CD4-positive, alpha-beta memory T cell (primary cell): Measurements from ENCODE around the gene MLXIPL. TPM values are rescaled to one million over a fixed set of nuclear protein-coding genes. Genes with fewer than 3 reads are reported as not detected.
"Not testable (repeated sequence)": the region's sequence is repeated elsewhere in the genome, so short reads cannot be mapped to it uniquely, and the experiment has no call there.

Experiments
- CTCF ChIA-PET: fragments of 350-600 bp; sonication (Branson Sonifier 250); formaldehyde crosslinking; loops from one replicate; lab custom pipeline; 2021; ENCODE audit warnings: inconsistent platforms; ENCODE audit not compliant: partially characterized antibody; lab: Charles Lee
- POLR2A ChIA-PET: fragments of 350-600 bp; sonication (Branson Sonifier 250); formaldehyde crosslinking; loops from one replicate; lab custom pipeline; 2021; ENCODE audit not compliant: partially characterized antibody; lab: Charles Lee
- DNase-seq, 5 donors: peaks; one replicate each; pipeline versions ENCODE4 v3.0.0 to v3.0.0-alpha.2; 2020 to 2022; ENCODE audit warnings: mixed read lengths in 1 of 5
- H3K27ac ChIP-seq: one replicate; pipeline ENCODE4 v1.7.0; 2013; ENCODE audit warnings: low read depth, low read length
- H3K27me3 ChIP-seq: 2 replicates; pipeline ENCODE4 v1.7.0; 2013; ENCODE audit warnings: mild to moderate bottlenecking, low read length, moderate library complexity; ENCODE audit not compliant: insufficient read depth
- H3K36me3 ChIP-seq: 2 replicates; pipeline ENCODE4 v1.7.0; 2013; ENCODE audit warnings: mild to moderate bottlenecking, low read length, moderate library complexity; ENCODE audit not compliant: insufficient read depth
- H3K4me1 ChIP-seq: 2 replicates; pipeline ENCODE4 v1.7.0; 2013; ENCODE audit warnings: mild to moderate bottlenecking, low read length, moderate library complexity; ENCODE audit not compliant: insufficient read depth
- H3K4me3 ChIP-seq, 2 donors: one replicate each; pipeline ENCODE4 v1.7.0; 2013; ENCODE audit warnings: low read length in 2 of 2, mild to moderate bottlenecking in 1 of 2
- H3K9me3 ChIP-seq, 2 donors: one replicate each; pipeline ENCODE4 v1.7.0; 2013; ENCODE audit warnings: low read length in 2 of 2, control low read depth in 1 of 2; ENCODE audit not compliant: control insufficient read depth in 1 of 2
- H3K27ac Mint-ChIP-seq, 7 donors: one replicate each; pipeline ENCODE4 v1.8.0; 2020 to 2021; ENCODE audit warnings: mixed read lengths in 7 of 7, mild to moderate bottlenecking in 6 of 7, inconsistent platforms in 3 of 7, moderate library complexity in 3 of 7
- H3K27me3 Mint-ChIP-seq, 2 donors: one replicate each; pipeline ENCODE4 v1.8.0; 2020 to 2021; ENCODE audit warnings: mixed read lengths in 2 of 2
- H3K36me3 Mint-ChIP-seq, 2 donors: one replicate each; pipeline ENCODE4 v1.8.0; 2020 to 2021; ENCODE audit warnings: mixed read lengths in 2 of 2, inconsistent platforms in 1 of 2, mild to moderate bottlenecking in 1 of 2
- H3K4me1 Mint-ChIP-seq, 4 donors: one replicate each; pipeline ENCODE4 v1.8.0; 2020 to 2021; ENCODE audit warnings: mixed read lengths in 4 of 4, mild to moderate bottlenecking in 1 of 4
- H3K4me3 Mint-ChIP-seq, 8 donors: one replicate each; pipeline ENCODE4 v1.8.0; 2020 to 2021; ENCODE audit warnings: mixed read lengths in 8 of 8, mild to moderate bottlenecking in 7 of 8, moderate library complexity in 6 of 8, inconsistent platforms in 3 of 8
- H3K9me3 Mint-ChIP-seq, 8 donors: one replicate each; pipeline ENCODE4 v1.8.0; 2020 to 2021; ENCODE audit warnings: mixed read lengths in 8 of 8, mild to moderate bottlenecking in 5 of 8, inconsistent platforms in 3 of 8, moderate library complexity in 1 of 8
- intact Hi-C: fragments of 100-400 bp; cut with micrococcal nuclease; formaldehyde crosslinking; loops from one replicate; pipeline ENCODE4 v1.15.1; 2023
- polyA plus RNA-seq, 2 donors: library from polyadenylated mRNA; unstranded; fragments of 300-500 nt; fragmentation: Illumina TruSeq; gene quantifications; one replicate each; pipeline ENCODE4 v1.2.3, GENCODE V29; 2021
- total RNA-seq, 2 experiments: library from RNA; stranded (reverse); gene quantifications; one replicate each; pipeline ENCODE4 v1.2.3, GENCODE V29; 2021

Gene MLXIPL
- total and polyA plus RNA-seq, 4 experiments from 2014 or later, result not detected

DNA sequence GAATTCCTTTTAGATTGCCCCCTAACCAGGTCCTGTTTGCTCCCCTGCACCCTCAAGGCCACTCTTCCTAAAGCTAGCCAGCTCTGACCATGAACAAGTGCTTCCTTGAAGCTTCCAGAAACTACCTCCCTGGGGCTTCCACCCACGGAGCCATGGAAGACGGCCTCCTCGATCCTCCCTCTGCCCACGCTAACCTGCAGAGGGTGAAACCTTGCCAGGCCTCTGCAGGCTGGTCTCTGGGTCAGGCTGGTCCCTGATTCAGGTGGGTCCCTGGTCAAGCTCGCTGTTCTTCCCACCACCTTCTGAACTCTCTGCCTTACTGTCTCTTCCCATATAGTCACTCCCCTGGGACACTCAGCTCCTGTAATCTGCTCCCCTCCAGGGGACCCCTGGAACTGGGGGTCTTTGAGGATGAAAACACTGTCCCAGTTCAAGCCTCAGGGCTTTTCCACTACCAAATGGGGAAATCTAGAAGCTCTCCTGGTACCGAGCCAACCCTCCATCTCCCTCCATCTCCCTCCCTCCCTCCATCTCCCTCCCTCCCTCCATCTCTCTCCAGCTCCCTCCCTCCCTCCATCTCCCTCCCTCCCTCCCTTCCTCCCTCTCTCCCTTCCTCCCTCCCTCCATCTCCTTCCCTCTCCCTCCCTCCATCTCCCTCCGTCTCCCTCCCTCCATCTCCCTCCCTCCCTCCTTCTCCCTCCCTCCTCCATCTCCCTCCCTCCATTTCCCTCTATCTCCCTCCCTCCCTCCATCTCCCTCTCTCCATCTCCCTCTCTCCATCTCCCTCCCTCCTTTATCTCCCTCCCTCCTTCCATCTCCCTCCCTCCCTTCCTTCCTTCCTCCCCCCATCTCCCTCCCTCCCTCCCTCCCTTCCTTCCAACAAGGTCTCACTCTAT lies 2.9 kb downstream of the MLXIPL start:
- H3K9me3 ChIP-seq, result no peaks in the 10 kb centered on the region
- peak overlapping the region in 1 of 7 donors; percentile 62 for H3K27ac Mint-ChIP-seq
- POLR2A ChIA-PET, result no interaction called here
- peaks cover 15% of the 10 kb centered on the region for H3K27me3 ChIP-seq
- H3K27ac ChIP-seq, result no peak overlapping the region
- peaks cover 14 to 21% of the 10 kb centered on the region in 2 donors for H3K27me3 Mint-ChIP-seq
- CTCF ChIA-PET, result interaction anchor here (2.9 kb wide), 1 partner anchor 15 kb away, joined by 9 read pairs; no protein-coding TSS in a partner anchor
- no peak overlapping the region for H3K4me3 Mint-ChIP-seq
- H3K4me1 ChIP-seq, result peaks cover 17% of the 10 kb centered on the region
- H3K36me3 Mint-ChIP-seq, result no peaks in the 10 kb centered on the region
- H3K4me3 ChIP-seq, result no peak overlapping the region
- DNase-seq, result no peak
- intact Hi-C loops, result no loop called here
- no peaks in the 10 kb centered on the region for H3K9me3 Mint-ChIP-seq
- no peaks in the 10 kb centered on the region for H3K36me3 ChIP-seq
- H3K4me1 Mint-ChIP-seq, result peaks cover 2 to 12% (median 4%) of the 10 kb centered on the region in 4 donors

DNA sequence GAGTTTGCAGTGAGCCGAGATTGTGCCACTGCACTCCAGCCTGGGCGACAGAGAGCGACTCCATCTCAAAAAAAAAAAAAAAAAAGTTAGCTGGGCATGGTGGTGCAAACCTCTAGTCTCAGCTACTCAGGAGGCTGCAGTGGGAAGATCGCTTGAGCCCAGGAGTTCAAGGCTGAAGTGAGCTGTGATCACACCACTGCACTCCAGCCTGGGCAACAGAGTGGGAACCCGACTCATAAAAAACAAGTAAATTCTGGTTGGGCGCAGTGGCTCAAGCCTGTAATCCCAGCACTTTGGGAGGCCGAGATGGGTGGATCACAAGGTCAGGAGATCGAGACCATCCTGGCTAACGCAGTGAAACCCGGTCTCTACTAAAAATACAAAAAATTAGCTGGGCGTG lies 4.9 kb downstream of the MLXIPL start:
- CTCF ChIA-PET, result interaction anchor here (1.1 to 2.9 kb wide), 2 partner anchors 10 to 13 kb away, joined by 3 to 9 read pairs; no protein-coding TSS in a partner anchor
- H3K9me3 Mint-ChIP-seq, POLR2A ChIA-PET, H3K27ac ChIP-seq, H3K36me3 ChIP-seq, H3K9me3 ChIP-seq, DNase-seq, H3K4me3 Mint-ChIP-seq, H3K4me3 ChIP-seq, H3K27ac Mint-ChIP-seq, intact Hi-C loops, H3K36me3 Mint-ChIP-seq: not testable (repeated sequence)
- Mint-ChIP-seq H3K27me3 (peaks cover 15 to 18% of the 10 kb centered on the region in 2 donors), H3K4me1 (peaks cover 2 to 12% (median 4%) of the 10 kb centered on the region in 4 donors)
- H3K27me3 ChIP-seq, result peaks cover 10% of the 10 kb centered on the region
- H3K4me1 ChIP-seq, result peaks cover 16% of the 10 kb centered on the region

DNA sequence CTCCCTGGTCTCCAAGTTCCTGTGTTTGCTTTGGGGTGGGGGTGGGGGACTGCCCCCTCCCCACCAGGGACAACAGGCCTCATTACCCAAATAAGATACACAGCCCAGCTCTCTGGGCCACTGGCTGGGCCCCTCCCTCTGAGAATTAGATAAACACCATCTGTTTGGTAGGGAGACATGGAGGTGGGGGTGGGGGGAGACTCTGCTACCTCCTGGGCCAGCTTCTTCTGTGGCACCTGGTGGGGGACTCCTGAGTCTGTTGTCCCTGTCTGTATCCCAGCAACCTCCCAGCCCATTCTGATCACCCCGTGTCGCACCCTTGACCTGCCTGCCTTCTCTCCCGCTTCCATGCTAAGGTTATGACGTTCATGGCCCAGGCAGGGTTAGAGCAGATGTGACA lies 5.8 kb downstream of the MLXIPL start:
- intact Hi-C loops, result no loop called here
- no peaks in the 10 kb centered on the region for H3K36me3 ChIP-seq
- peaks cover 17 to 18% of the 10 kb centered on the region in 2 donors for H3K27me3 Mint-ChIP-seq
- peaks cover 2 to 10% (median 3%) of the 10 kb centered on the region in 4 donors for H3K4me1 Mint-ChIP-seq
- no peaks in the 10 kb centered on the region for H3K9me3 Mint-ChIP-seq
- ChIA-PET POLR2A (no interaction called here), CTCF (interaction anchor here (3.8 kb wide), 1 partner anchor 12 kb away, joined by 19 read pairs; no protein-coding TSS in a partner anchor)
- H3K27me3 ChIP-seq, result peaks cover 7% of the 10 kb centered on the region
- H3K9me3 ChIP-seq, result no peaks in the 10 kb centered on the region
- no peak overlapping the region for H3K27ac ChIP-seq
- H3K4me3 ChIP-seq, result no peak overlapping the region
- no peak overlapping the region for H3K27ac Mint-ChIP-seq
- H3K4me1 ChIP-seq, result peaks cover 8% of the 10 kb centered on the region
- DNase-seq, result no peak
- no peaks in the 10 kb centered on the region for H3K36me3 Mint-ChIP-seq
- H3K4me3 Mint-ChIP-seq, result no peak overlapping the region

DNA sequence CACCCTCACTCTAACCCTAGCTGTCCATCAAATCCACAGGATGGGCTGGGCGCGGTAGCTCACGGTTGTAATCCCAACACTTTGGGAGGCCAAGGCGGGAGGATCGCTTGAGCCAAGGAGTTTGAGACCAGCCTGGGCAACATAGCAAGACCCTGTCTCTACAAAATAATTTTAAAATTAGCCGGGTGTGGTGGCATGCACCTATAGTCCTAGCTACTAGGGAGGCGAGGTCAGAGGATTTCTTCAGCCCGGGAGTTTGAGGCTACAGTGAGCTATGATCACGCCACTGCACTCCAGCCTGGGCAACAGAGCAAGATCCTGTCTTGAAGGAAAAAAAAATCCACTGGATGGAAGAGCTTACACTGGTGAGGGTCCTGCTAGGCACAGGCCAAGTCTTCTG lies 6.8 kb downstream of the MLXIPL start:
- H3K4me3 Mint-ChIP-seq, POLR2A ChIA-PET, intact Hi-C loops, H3K36me3 Mint-ChIP-seq, H3K27ac ChIP-seq, H3K9me3 Mint-ChIP-seq, H3K36me3 ChIP-seq, H3K9me3 ChIP-seq, H3K4me1 ChIP-seq, DNase-seq, H3K4me1 Mint-ChIP-seq, H3K27me3 ChIP-seq, H3K4me3 ChIP-seq: not testable (repeated sequence)
- H3K27ac Mint-ChIP-seq, result peak overlapping the region in 1 of 7 donors; percentile 43
- CTCF ChIA-PET, result interaction anchor here (0.7 to 3.8 kb wide), 3 partner anchors 11 to 108 kb away, joined by 3 to 19 read pairs (median 9); no protein-coding TSS in a partner anchor
- H3K27me3 Mint-ChIP-seq, result peaks cover 17 to 18% of the 10 kb centered on the region in 2 donors

DNA sequence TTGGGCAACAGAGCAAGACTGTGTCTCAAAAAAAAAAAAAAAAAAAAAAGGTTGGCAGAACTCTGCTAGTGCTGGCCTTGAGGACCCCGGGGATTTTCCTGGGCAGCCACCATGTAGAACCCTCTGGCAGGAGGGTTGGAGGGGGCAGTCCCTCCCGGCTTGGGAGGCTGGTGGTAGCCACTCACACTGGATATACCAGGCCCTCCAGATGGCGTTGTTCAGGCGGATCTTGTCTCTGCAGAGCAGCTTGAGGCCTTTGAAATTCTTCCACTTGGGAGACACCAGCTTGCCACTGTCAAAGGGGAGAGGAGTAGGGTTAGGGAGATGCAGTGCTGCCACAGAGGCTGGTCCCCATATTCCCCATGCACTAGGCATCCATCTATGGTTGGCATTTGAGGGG lies 8.4 kb downstream of the MLXIPL start:
- Histone ChIP-seq H3K27ac (no peak overlapping the region), H3K4me3 (no peak overlapping the region), H3K4me1 (no peaks in the 10 kb centered on the region), H3K9me3 (no peaks in the 10 kb centered on the region), H3K27me3 (no peaks in the 10 kb centered on the region), H3K36me3 (no peaks in the 10 kb centered on the region)
- intact Hi-C loops, result no loop called here
- Mint-ChIP-seq H3K27ac (no peak overlapping the region), H3K4me3 (no peak overlapping the region), H3K9me3 (no peaks in the 10 kb centered on the region), H3K4me1 (peaks cover 0 to 1% (median 0%) of the 10 kb centered on the region in 4 donors), H3K36me3 (no peaks in the 10 kb centered on the region), H3K27me3 (peaks cover 12 to 14% of the 10 kb centered on the region in 2 donors)
- ChIA-PET CTCF (interaction anchor here (0.7 to 3.8 kb wide), 3 partner anchors 9 to 104 kb away, joined by 3 to 19 read pairs (median 3); no protein-coding TSS in a partner anchor), POLR2A (no interaction called here)
- DNase-seq, result no peak

DNA sequence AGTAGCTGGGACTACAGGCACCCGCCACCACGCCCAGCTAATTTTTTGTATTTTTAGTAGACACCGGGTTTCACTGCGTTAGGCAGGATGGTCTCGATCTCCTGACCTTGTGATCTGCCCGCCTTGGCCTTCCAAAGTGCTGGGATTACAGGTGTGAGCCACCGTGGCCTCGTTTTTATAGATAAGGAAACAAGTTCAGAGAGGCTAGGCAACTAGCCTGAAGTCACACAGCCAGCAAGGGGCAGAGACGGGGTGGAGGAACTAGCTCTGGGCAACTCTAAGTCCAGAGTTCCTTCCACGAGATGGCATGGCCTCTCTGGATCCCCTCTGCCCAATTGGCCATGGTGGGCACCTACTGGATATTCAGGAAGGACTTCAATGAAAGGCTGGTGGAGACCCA lies 9.4 kb downstream of the MLXIPL start:
- H3K4me3 ChIP-seq, H3K4me3 Mint-ChIP-seq, H3K36me3 ChIP-seq, H3K4me1 Mint-ChIP-seq, H3K27ac ChIP-seq, H3K9me3 ChIP-seq, H3K4me1 ChIP-seq, DNase-seq, H3K27me3 ChIP-seq, H3K27ac Mint-ChIP-seq, intact Hi-C loops, POLR2A ChIA-PET, H3K9me3 Mint-ChIP-seq, H3K36me3 Mint-ChIP-seq: not testable (repeated sequence)
- CTCF ChIA-PET, result interaction anchor here (1.0 to 3.8 kb wide), 3 partner anchors 8 to 149 kb away, joined by 3 to 19 read pairs (median 3); no protein-coding TSS in a partner anchor
- peaks cover 14 to 17% of the 10 kb centered on the region in 2 donors for H3K27me3 Mint-ChIP-seq

DNA sequence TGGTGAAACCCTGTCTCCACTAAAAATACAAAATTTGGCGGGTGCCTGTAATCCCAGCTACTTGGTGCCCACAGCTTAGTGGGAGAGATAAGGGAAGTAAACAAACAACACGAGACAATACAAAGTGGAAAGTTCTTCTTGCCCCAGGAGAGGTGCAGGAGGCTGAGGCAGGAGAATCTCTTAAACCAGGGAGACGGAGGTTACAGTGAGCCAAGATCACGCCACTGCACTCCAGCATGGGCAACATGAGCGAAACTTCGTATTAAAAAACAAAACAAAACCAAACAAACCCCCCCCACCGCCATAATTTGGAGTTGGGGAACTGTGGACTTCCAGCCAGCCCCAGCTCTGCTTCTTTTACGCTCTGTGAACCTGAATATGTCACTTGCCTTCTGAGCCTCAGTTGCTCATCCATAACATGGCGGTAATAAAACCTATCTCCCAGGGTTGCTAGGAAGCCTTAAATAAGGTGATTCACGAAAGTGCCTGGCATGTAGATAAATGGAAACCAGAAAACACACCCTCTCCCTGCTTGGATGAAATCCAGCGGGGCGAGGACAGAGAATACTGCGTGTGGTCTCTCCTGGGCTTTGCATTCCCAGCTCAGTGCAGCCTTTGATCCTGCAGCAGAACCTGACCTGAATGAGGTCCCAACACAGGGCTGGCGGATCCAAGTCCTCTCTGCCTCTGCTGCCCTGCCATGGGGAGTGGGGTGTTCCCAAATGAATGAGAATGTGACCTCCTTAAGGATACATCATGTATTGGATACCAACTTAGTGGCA lies 10.2 kb downstream of the MLXIPL start:
- intact Hi-C loops, result no loop called here

More for the DNA sequence above, 10.2 kb downstream of the MLXIPL start:
- no peak overlapping the region for H3K4me3 Mint-ChIP-seq
- H3K36me3 Mint-ChIP-seq, result no peaks in the 10 kb centered on the region
- Histone ChIP-seq H3K4me1 (no peaks in the 10 kb centered on the region), H3K4me3 (no peak overlapping the region), H3K27me3 (no peaks in the 10 kb centered on the region), H3K36me3 (no peaks in the 10 kb centered on the region), H3K27ac (no peak overlapping the region), H3K9me3 (no peaks in the 10 kb centered on the region)
- no peak for DNase-seq
- POLR2A ChIA-PET, result no interaction called here
- no peak overlapping the region for H3K27ac Mint-ChIP-seq
- peaks cover 14 to 18% of the 10 kb centered on the region in 2 donors for H3K27me3 Mint-ChIP-seq
- CTCF ChIA-PET, result interaction anchor here (1.0 to 1.2 kb wide), 3 partner anchors 12 to 150 kb away, joined by 3 read pairs; partner anchors contain the start of gene ABHD11
- peaks cover 0 to 1% (median 0%) of the 10 kb centered on the region in 4 donors for H3K4me1 Mint-ChIP-seq
- H3K9me3 Mint-ChIP-seq, result no peaks in the 10 kb centered on the region
